Activated naive CD4-positive, alpha-beta T cell treated with anti-CD3 and anti-CD28 coated beads for 36 hours (primary cell): ENCODE measurements around the gene FAM72A. TPM values are rescaled to one million over a fixed set of nuclear protein-coding genes. Genes with fewer than 3 reads are reported as not detected.
"Not testable (repeated sequence)": the region's sequence is repeated elsewhere in the genome, so short reads cannot be mapped to it uniquely, and the experiment has no call there.

Experiments used
- CTCF ChIA-PET: fragments of 350-600 bp; sonication (Branson Sonifier 250); formaldehyde crosslinking; loops from one replicate; lab custom pipeline; 2021; ENCODE audit warnings: antibody characterized with exemption; lab: Charles Lee
- DNase-seq: peaks from one replicate; pipeline ENCODE4 v3.0.0-alpha.2; 2020
- H3K27ac Mint-ChIP-seq: one replicate; pipeline ENCODE4 v1.8.0; 2021; ENCODE audit warnings: mild to moderate bottlenecking, mixed read lengths
- H3K27me3 Mint-ChIP-seq: one replicate; pipeline ENCODE4 v1.8.0; 2021; ENCODE audit warnings: low read depth, mixed read lengths
- H3K36me3 Mint-ChIP-seq: one replicate; pipeline ENCODE4 v1.8.0; 2021; ENCODE audit warnings: low read depth, mixed read lengths
- H3K4me1 Mint-ChIP-seq: one replicate; pipeline ENCODE4 v1.8.0; 2021; ENCODE audit warnings: low read depth, mixed read lengths
- H3K4me3 Mint-ChIP-seq: one replicate; pipeline ENCODE4 v1.8.0; 2021; ENCODE audit warnings: mild to moderate bottlenecking, moderate library complexity, mixed read lengths
- H3K9me3 Mint-ChIP-seq: one replicate; pipeline ENCODE4 v1.8.0; 2021; ENCODE audit warnings: mixed read lengths
- intact Hi-C: fragments of 100-400 bp; cut with micrococcal nuclease; formaldehyde crosslinking; loops from one replicate; pipeline ENCODE4 v1.15.1; 2023
- total RNA-seq, 2 experiments: library from RNA; stranded (reverse); gene quantifications; one replicate each; pipeline ENCODE4 v1.2.3, GENCODE V29; 2021

FAM72A gene
- total RNA-seq, 2 experiments from 2014 or later: 55.1 to 56.0 TPM

GRCh38 chr1:206225386-206225785 is 22.7 kb upstream of the FAM72A start:
- DNase-seq, intact Hi-C loops, H3K27me3 Mint-ChIP-seq, H3K27ac Mint-ChIP-seq, H3K36me3 Mint-ChIP-seq, H3K4me3 Mint-ChIP-seq, CTCF ChIA-PET, H3K4me1 Mint-ChIP-seq, H3K9me3 Mint-ChIP-seq: not testable (repeated sequence)

- CTCF ChIA-PET, H3K27me3 Mint-ChIP-seq, H3K36me3 Mint-ChIP-seq, H3K9me3 Mint-ChIP-seq, H3K27ac Mint-ChIP-seq, DNase-seq, H3K4me1 Mint-ChIP-seq, H3K4me3 Mint-ChIP-seq, intact Hi-C loops: not testable (repeated sequence)
Observed at GRCh38 chr1:206224190-206224776, 21.6 kb upstream of the FAM72A start.

- H3K4me3 Mint-ChIP-seq, H3K36me3 Mint-ChIP-seq, CTCF ChIA-PET, intact Hi-C loops, H3K4me1 Mint-ChIP-seq, H3K27ac Mint-ChIP-seq, H3K9me3 Mint-ChIP-seq, H3K27me3 Mint-ChIP-seq, DNase-seq: not testable (repeated sequence)
Observed at GRCh38 chr1:206221585-206221984, 18.9 kb upstream of the FAM72A start.

GRCh38 chr1:206220332-206221000 is 17.8 kb upstream of the FAM72A start:
- CTCF ChIA-PET, DNase-seq, H3K27me3 Mint-ChIP-seq, H3K36me3 Mint-ChIP-seq, H3K27ac Mint-ChIP-seq, H3K9me3 Mint-ChIP-seq, intact Hi-C loops, H3K4me3 Mint-ChIP-seq, H3K4me1 Mint-ChIP-seq: not testable (repeated sequence)

- H3K27me3 Mint-ChIP-seq, intact Hi-C loops, CTCF ChIA-PET, H3K27ac Mint-ChIP-seq, H3K4me1 Mint-ChIP-seq, H3K9me3 Mint-ChIP-seq, H3K4me3 Mint-ChIP-seq, DNase-seq, H3K36me3 Mint-ChIP-seq: not testable (repeated sequence)
Observed at GRCh38 chr1:206219514-206220331, 17.1 kb upstream of the FAM72A start.

GRCh38 chr1:206218765-206219164 is 16.1 kb upstream of the FAM72A start:
- H3K27me3 Mint-ChIP-seq, intact Hi-C loops, H3K4me3 Mint-ChIP-seq, H3K9me3 Mint-ChIP-seq, DNase-seq, H3K36me3 Mint-ChIP-seq, CTCF ChIA-PET, H3K4me1 Mint-ChIP-seq, H3K27ac Mint-ChIP-seq: not testable (repeated sequence)

GRCh38 chr1:206218285-206218684 is 15.6 kb upstream of the FAM72A start:
- H3K27ac Mint-ChIP-seq, intact Hi-C loops, H3K27me3 Mint-ChIP-seq, H3K4me1 Mint-ChIP-seq, H3K4me3 Mint-ChIP-seq, DNase-seq, CTCF ChIA-PET, H3K36me3 Mint-ChIP-seq, H3K9me3 Mint-ChIP-seq: not testable (repeated sequence)

GRCh38 chr1:206215600-206216392 is 13.2 kb upstream of the FAM72A start:
- CTCF ChIA-PET: not testable (repeated sequence)

GRCh38 chr1:206210802-206211201 is 8.2 kb upstream of the FAM72A start:
- intact Hi-C loops, H3K27me3 Mint-ChIP-seq, H3K4me1 Mint-ChIP-seq, H3K4me3 Mint-ChIP-seq, DNase-seq, H3K36me3 Mint-ChIP-seq, H3K27ac Mint-ChIP-seq, H3K9me3 Mint-ChIP-seq, CTCF ChIA-PET: not testable (repeated sequence)

More at GRCh38 chr1:206215600-206216392, 13.2 kb upstream of the FAM72A start:
- H3K4me1 Mint-ChIP-seq, DNase-seq, H3K4me3 Mint-ChIP-seq, intact Hi-C loops, H3K27me3 Mint-ChIP-seq, H3K9me3 Mint-ChIP-seq, H3K36me3 Mint-ChIP-seq, H3K27ac Mint-ChIP-seq: not testable (repeated sequence)

GRCh38 chr1:206205569-206205968 is 2.9 kb upstream of the FAM72A start:
- H3K27ac Mint-ChIP-seq, H3K27me3 Mint-ChIP-seq, H3K4me1 Mint-ChIP-seq, H3K36me3 Mint-ChIP-seq, H3K9me3 Mint-ChIP-seq, DNase-seq, intact Hi-C loops, CTCF ChIA-PET, H3K4me3 Mint-ChIP-seq: not testable (repeated sequence)

GRCh38 chr1:206204871-206205270 is 2.2 kb upstream of the FAM72A start:
- CTCF ChIA-PET, H3K27ac Mint-ChIP-seq, H3K9me3 Mint-ChIP-seq, H3K27me3 Mint-ChIP-seq, H3K36me3 Mint-ChIP-seq, H3K4me1 Mint-ChIP-seq, DNase-seq, intact Hi-C loops: not testable (repeated sequence)
- H3K4me3 Mint-ChIP-seq: peak overlapping the region; percentile 78

GRCh38 chr1:206204159-206204511 is 1.5 kb upstream of the FAM72A start:
- H3K9me3 Mint-ChIP-seq, CTCF ChIA-PET, H3K27me3 Mint-ChIP-seq, DNase-seq, H3K4me1 Mint-ChIP-seq, H3K36me3 Mint-ChIP-seq, H3K27ac Mint-ChIP-seq, intact Hi-C loops: not testable (repeated sequence)
- peak overlapping the region; percentile 67 for H3K4me3 Mint-ChIP-seq
